Measurements from ENCODE around the gene ICAM5.
A peak's percentile ranks its signal among the peaks of the same experiment; 100 is the strongest.

The ICAM5 gene

DNA sequence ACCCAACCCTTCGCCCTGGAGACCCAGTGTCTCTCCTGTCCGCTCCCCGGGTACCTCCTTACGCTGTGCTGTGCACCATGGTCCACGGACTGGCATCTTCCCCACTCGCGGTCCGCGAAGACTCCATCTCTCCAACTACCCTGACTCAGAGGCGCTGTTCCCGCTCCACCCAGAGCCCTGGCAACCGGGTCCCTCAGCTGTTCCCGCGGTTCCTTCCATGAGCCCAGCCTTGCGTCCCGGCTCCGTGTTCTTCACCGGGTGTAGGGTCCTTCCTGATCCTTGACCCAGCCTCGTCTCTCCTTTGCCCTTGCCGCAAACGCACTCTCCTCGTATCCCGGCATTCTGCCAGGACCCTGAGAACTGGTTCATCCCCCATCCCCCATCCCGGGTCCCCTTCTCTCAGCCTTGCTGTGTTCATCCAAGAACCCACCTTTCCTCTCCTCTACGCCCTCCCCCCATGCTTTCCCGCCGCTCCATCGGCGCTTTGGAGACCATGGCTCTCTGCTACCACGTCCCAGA is 664 bp downstream of the ICAM5 start:
- FAIRE-seq (no peak), DNase-seq (ENCODE audit: insufficient read length, low spot score) (no peak)

DNA sequence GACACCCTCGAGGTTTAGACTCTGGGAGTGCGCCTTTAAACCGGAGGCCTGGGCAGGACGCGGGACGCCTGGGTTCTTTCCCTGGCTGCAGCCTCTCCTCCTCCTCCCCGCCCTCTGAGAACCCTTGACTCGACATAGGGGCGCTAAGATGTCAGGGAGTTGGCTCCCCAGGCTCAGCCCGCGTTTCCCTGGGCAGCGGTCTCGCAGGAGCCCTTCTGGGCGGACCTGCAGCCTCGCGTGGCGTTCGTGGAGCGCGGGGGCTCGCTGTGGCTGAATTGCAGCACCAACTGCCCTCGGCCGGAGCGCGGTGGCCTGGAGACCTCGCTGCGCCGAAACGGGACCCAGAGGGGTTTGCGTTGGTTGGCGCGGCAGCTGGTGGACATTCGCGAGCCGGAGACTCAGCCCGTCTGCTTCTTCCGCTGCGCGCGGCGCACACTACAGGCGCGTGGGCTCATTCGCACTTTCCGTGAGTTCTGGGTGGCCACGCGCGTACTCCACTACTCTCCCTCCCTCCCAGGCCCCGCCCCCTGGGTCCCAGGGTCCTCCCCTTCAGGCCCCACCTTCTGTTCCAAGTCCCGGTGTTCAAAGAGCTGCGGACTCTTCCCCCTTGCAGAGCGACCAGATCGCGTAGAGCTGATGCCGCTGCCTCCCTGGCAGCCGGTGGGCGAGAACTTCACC is 1.3 kb downstream of the ICAM5 start:
- FAIRE-seq (no peak), DNase-seq (ENCODE audit: insufficient read length, low spot score) (peak; percentile 86)

- no peak for DNase-seq (ENCODE audit: insufficient read length, low spot score)
- FAIRE-seq, result no peak
Observed at GRCh38 chr19:10291554-10292205, 1.9 kb downstream of the ICAM5 start.

DNA sequence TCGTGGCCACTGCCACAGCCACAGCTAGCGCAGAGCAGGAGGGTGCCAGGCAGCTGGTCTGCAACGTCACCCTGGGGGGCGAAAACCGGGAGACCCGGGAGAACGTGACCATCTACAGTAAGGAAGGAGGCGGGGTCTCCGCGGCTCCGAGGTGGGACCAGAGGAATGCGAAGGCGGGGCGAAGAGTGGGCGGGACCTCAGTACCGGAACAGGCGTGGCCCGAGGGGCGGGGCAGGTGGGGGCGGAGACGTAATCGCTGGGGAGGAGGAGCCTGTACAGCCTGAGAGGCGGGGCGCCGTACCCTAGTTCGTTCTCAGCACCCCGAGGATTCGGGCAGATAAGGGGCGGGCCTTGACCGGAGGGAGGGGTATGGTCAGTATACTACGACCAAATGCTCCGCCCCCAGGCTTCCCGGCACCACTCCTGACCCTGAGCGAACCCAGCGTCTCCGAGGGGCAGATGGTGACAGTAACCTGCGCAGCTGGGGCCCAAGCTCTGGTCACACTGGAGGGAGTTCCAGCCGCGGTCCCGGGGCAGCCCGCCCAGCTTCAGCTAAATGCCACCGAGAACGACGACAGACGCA is 2.5 kb downstream of the ICAM5 start:
- FAIRE-seq, result peak; percentile 23

GRCh38 chr19:10292789-10293636 is 3.3 kb downstream of the ICAM5 start:
- no peak for FAIRE-seq

More for the DNA sequence above, 2.5 kb downstream of the ICAM5 start:
- peak; percentile 70 for DNase-seq (ENCODE audit: insufficient read length, low spot score)

GRCh38 chr19:10293637-10294367 is 4.0 kb downstream of the ICAM5 start:
- DNase-seq (ENCODE audit: insufficient read length, low spot score), result no peak
- FAIRE-seq, result no peak

More at GRCh38 chr19:10292789-10293636, 3.3 kb downstream of the ICAM5 start:
- no peak for DNase-seq (ENCODE audit: insufficient read length, low spot score)

DNA sequence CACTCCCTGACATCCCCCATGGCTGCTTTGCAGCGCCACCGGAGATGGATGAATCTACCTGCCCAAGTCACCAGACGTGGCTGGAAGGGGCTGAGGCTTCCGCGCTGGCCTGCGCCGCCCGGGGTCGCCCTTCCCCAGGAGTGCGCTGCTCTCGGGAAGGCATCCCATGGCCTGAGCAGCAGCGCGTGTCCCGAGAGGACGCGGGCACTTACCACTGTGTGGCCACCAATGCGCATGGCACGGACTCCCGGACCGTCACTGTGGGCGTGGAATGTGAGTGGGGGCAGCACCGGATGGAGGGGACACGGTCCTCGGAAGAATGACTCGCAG is 4.6 kb downstream of the ICAM5 start:
- FAIRE-seq, result no peak

GRCh38 chr19:10295305-10295846 is 5.6 kb downstream of the ICAM5 start:
- DNase-seq (ENCODE audit: insufficient read length, low spot score) (no peak), FAIRE-seq (no peak)

More for the DNA sequence above, 4.6 kb downstream of the ICAM5 start:
- DNase-seq (ENCODE audit: insufficient read length, low spot score), result no peak

DNA sequence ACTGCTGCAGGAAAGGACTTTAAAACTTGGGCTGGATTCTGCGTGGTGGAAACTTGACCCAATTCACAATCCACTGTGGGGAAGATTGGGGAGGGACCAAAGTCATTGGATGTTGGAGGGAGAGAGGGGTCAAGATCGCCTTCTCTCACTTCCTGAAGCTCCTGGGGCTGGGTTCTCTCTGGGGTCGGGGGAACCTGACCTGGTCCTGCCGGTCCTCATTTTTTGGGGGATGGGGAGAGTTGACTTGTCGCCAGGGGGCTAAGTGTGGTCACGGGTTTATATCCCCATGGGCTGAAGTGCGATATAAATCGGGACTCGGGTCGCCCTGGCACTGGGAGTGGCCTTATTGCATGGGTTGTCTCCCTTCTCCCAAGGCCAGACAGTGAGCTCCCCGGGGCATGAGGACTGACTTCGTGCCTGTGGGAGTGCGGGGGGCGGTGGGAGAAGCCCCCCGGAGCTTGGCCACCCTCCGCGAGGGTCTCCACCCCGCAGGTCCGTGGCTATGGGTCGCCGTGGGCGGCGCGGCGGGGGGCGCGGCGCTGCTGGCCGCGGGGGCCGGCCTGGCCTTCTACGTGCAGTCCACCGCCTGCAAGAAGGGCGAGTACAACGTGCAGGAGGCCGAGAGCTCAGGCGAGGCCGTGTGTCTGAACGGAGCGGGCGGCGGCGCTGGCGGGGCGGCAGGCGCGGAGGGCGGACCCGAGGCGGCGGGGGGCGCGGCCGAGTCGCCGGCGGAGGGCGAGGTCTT is 6.3 kb downstream of the ICAM5 start:
- FAIRE-seq (no peak), DNase-seq (ENCODE audit: insufficient read length, low spot score) (no peak)

DNA sequence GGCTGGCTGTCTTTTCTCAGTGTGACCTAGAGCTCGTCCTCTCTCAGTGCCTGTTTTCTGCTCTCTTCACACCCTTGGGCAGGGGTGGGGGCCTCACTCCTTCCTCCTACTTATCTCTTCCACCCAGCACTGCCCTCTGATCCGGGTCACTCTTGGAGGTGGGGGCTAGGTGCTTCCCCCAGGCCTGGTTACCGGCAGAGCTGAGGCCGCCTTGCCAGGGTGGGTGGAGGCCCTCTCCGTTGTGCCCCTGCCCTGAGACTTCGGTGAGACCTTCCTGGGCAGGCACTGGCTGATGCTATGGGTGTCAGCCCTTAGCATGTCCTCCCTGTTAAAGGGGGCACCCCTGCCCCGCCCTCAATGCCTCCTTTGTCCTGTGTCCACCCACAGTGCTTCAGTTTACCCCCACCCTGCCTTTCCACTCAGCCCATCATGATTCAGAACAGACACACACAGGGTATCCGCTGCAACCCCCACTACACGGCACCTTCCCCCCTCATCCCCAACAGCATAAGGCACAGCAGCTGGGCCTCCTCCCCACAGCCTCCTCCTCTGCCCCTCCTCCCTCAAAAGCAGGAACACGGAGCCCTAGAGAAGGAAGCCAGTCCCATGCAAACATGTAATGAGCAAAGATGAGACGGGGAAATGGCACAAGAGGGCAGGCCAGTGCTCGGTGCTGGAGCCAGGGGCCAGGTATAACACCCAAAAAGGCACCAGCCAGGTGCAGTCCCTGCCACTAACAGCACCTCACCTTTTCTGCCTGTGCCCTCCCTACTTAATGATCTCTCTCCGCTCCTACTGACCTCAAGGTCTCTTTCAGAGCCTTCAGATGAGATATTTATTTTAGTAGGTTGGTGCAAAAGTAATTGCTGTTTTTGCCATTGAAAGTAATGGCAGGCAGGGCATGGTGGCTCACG is 10.1 kb downstream of the ICAM5 start:
- FAIRE-seq, result no peak
- no peak for DNase-seq (ENCODE audit: insufficient read length, low spot score)

GRCh38 chr19:10305139-10305806 is 15.5 kb downstream of the ICAM5 start:
- FAIRE-seq, result no peak
- DNase-seq (ENCODE audit: insufficient read length, low spot score), result no peak

DNA sequence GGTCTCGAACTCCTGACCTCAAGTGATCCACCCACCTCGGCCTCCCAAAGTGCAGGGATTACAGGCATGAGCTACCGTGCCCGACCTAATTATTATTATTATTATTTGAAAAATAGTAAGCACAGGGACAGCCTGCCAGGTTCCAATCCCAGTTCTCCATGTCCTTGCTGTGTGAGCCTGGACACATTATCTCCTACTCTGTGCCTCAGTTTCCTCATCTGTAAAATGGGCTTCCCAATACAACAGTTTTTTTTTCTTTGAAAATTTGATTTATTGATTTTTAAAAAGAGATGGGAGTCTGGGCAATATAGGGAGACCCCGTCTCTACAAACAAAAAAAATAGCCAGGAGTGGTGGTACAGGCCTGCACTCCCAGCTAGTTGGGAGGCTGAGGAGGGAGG is 16.6 kb downstream of the ICAM5 start:
- DNase-seq (ENCODE audit: insufficient read length, low spot score) (no peak), FAIRE-seq (no peak)

DNA sequence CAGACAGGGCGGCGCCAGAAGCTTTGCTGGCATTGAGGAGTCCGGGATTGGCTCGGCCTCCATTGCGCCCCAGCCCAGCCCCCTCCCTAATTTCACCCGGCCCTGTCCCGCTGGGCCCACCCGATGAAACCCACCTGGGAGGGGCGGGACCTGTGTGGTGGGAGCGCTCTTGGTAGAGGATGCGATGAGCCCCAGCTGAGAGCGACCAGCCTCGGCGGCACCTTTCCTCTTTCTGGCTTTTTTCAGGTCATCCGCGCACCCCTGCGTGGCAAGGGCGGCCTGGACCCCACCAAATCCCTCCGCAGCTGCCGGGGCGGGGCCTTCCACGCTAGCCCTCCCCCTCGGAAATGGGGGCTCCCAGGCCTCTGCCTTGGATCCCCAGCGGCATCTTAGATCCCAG is 19.7 kb downstream of the ICAM5 start, which contains the start of gene ZGLP1:
ZGLP1 (minus strand) TSS at position 393 of the 400 bp plus-strand sequence.
- DNase-seq (ENCODE audit: insufficient read length, low spot score) (no peak), FAIRE-seq (no peak)

GRCh38 chr19:10315335-10316214 is 25.8 kb downstream of the ICAM5 start, which contains the start of gene FDX2:
FDX2 (minus strand) TSS chr19:10316015; CDS start chr19:10315996, 19 bp downstream.
- FAIRE-seq (peak; percentile 93), DNase-seq (ENCODE audit: insufficient read length, low spot score) (peak; percentile 89)

- no peak for DNase-seq (ENCODE audit: insufficient read length, low spot score)
- FAIRE-seq, result no peak
Observed at GRCh38 chr19:10316229-10317044, 26.7 kb downstream of the ICAM5 start.
